Measurements from ENCODE around the gene MBL2.

The MBL2 gene

DNA sequence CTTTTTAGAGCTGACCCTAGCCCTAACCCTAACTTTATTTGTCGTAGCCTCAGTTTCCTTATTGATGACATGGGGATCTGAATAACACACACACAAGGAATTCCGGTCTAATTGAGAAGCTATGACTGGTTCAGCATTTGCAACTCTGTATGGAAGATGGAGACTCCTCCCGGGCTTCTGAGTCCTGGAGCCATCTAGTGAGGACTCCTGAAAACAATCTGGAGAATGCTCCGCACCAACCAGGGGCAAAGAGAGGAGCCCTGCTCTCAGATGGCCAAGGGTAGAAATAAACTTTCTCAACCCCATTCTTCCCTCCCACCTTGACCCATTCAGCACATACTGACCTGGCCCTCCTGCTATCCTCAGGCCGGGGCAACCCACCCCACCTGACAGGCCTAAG is 26.4 kb downstream of the MBL2 start:
- peak in 1 of 42 donors; percentile 23 for DNase-seq
- intact Hi-C loops (cut with DNase I), result no loop called here

DNA sequence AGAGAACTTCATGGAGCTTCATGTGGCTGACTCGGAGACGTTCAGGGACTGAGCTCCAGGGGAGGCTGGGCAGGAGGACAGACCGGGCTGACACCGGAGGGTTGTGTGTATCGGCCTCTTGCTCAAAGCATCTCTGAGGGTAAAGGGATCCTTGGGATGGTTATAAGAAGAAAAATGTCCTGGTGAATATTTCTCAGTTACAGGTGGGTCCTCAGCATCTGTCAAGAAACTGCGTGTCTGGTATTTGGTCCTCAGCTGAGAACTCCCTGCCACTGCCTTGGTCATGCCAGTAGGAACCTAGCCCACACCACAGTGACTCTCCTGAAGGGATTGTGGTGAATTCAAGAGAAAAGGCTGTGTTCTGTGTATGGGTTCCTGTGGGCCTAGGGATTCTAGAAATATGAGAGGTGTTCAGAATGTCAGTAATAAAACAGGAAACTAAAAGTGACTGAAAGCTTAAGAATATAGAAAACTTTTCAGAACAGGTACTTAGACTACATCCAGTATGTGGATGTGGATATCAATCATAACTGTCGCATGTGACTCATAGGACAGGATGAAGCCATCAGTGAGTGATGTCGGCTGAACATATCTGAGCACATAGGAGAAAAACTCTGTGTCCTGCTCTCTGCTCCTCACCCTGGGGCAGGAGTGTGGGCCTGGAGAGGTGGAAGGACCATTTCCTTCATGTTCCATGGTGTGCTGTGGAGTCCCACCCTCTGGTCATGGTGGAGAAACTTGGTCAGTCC is 28.4 kb downstream of the MBL2 start:
- DNase-seq, result peak in 1 of 42 donors; percentile 25
- intact Hi-C loops (cut with DNase I), result loop anchor here (5.0 kb wide), 1 partner anchor 33 kb away; no protein-coding TSS in a partner anchor

DNA sequence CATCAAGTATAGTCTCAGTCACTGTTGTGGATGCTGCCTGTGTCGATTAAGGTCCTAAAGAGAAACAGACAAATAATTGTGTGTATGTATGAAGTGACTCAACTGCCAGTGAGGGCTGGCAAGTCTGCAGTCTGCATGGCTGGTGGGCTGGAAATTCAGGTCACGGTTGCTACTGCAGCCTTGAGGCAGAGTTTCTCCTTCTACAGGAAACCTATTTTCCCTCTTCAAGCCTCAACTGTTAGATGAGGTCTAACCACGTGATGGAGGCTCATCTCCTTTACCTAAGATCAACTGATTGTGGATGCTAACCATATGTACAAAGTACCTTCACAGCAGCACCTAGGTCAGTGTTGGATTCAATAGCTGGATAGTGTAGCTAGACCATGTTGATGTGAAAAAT is 29.9 kb downstream of the MBL2 start:
- intact Hi-C loops (cut with DNase I), result loop anchor here (5.0 kb wide), 1 partner anchor 35 kb away; no protein-coding TSS in a partner anchor
- peak in 1 of 42 donors; percentile 8 for DNase-seq

DNA sequence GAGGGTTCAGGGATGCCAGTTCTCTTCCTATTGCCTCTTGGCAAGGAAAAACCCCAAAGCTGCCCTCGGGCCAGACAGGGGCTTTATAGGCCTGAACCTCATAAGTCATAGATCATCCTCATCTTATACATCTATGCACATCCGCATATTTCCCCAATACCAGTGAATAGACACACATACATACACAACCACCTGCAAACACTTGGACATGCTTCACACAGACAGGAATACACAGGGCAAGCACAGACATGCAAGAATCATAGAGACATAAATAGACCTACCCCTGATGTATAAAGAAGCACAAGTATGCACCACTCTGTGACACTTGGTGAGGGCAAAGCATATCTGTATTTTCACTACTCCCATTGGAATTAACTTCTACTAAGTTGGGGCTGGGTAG is 30.7 kb downstream of the MBL2 start:
- intact Hi-C loops (cut with DNase I), result loop anchor here (5.0 kb wide), 1 partner anchor 35 kb away; no protein-coding TSS in a partner anchor
- DNase-seq, result peak in 1 of 42 donors; percentile 25

DNA sequence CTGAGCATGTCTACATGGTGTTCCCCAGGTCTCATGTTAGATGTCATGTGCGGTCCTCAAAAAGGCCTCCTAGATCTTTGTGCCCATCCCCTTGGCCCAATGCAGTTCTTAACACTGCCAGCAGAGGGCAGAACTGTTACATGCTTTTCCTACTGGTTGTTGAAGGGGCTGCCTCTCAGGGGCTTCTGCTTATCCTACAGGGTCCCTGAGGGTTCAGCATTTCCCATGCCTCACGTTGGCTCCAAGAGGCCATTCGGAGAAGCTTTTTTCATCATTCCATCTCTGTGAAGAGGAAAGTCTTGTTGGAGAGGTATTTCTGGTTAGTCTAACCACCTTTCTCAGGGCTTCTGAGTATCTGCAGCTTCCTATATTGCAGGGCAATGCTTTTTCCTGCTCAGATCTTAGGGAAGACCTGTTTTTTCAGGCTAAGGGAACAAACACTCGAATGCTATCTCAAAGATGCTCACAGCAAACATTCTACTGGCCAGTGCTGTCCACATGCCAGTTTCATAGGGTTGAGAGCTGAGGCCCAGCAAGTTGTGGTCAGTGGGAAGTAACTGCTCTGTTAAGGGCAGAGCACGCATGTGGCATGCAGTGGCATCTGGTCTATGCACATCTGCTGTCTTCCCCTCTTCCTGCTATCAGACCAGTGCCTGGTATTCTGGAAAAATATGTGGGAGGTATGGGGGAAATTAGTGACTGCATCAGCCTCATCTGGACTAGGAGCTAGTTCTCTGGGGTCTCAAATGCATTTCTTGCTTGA is 31.5 kb downstream of the MBL2 start:
- intact Hi-C loops (cut with DNase I), result loop anchor here (5.0 kb wide), 1 partner anchor 36 kb away; no protein-coding TSS in a partner anchor
- DNase-seq, result peak in 40 of 42 donors; percentile 11 to 84 (median 62)

DNA sequence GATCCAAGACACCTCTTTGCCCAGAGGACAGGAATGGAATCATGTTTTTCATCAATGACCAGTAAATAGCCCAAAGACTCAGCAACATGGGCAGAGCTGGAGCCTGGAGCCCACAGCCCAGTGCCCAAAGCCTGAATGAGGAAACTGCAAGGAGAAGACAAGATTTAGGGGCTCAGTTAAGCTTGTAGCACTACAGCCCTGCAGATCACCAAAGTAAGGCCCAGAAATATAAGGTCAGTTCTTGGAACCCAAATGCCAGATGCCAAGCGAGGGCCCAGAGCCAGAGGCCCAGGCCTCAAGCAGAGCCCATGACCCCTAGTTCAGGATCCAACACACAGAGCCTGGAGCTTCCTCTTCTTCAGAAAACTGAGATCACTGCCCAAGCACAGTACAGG is 32.4 kb downstream of the MBL2 start:
- intact Hi-C loops (cut with DNase I), result loop anchor here (5.0 kb wide), 1 partner anchor 37 kb away; no protein-coding TSS in a partner anchor

DNA sequence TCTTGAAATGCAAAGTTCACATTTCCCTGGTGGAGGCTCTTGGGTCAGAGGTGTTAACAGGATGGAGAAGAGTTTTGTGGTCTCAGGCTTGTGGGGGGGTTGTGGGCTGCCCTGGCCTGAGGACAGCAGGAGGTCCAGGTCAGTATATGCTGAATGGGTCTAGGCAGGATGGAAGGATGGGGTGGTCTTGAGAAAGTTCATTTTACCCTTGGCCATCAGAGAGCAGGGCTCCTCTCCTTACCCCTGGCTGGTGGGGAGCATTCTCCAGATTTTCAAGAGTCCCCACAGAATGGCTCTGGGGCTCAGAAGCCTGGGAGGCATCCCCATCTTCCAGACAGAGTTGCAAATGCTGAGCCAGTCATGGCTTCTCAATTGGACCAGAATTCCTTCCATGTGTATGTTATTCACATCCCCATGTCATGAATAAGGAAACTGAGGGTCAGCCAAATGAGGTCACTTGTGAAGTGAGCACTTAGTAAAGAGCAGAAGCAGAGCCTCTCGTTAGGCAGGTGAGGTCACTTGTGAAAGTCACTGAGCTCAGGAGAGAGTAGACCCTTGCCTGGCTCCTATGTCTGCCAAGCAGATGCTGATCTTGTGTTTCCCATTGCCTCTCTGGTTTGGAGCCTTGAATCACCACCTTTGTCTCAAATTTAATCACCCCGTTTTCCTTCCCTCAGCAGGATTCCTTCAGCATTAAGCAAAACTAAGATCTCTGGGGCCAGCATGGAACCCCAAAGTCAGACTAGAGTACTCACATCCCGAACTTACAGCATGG is 33.0 kb downstream of the MBL2 start:
- no peak for DNase-seq
- intact Hi-C loops (cut with DNase I), result loop anchor here (5.0 kb wide), 1 partner anchor 38 kb away; no protein-coding TSS in a partner anchor

More for the DNA sequence above, 32.4 kb downstream of the MBL2 start:
- DNase-seq, result no peak

DNA sequence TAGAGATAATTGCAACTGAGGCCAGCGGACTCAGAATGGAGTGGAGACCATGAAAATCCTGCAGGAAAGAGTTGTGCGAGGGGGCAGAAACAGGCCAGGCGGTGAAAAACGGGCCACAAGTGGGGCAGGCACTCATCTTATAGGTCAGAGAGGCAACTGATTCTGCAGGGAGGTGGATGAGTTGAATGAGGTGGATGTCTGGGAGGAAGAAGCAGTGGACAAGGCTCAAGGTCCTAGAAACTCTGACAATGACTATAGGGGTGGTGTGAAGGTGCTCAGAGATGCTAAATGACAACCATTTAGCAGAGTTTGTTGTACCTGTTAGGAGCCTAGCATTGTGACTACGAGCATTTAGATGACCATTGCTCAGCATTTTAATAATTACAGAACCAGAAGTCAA is 33.6 kb downstream of the MBL2 start:
- intact Hi-C loops (cut with DNase I), result no loop called here
- no peak for DNase-seq

DNA sequence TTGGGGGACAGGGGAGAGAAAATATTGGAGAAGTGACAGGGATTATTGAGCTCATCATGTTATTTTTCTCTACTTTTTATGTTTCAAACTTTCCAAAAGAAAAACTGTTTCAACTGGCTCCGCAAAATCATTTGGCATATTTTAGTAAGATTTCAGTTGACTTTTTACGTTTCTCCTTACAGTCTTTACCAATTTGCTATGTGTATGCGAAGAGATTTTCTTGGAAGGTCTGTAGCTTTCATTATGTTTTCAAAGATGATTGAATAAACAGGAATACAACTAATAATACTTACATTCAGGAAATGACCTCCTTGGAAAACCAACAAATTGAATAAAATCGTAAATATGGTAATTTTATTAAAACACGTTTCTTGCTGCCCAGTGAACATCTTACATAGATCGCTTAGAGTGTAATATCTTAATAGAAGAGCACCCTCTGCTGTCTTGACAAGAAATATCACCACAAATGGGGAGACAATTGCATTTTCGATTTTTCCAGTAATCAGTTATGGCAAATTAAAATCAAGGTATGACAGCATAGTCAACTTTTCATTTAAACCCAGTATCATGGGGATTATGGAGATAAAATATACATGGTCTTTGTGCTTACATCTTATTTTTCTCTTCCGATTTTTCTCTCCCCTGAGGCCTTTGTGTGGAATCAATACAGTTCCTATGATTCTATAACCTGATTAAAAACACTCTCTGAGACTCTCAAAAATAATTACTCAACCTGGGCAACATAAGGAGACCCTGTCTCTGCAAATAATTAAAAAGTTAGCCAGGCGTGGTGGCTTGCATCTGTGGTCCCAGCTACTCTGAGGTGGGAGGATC is 43.1 kb downstream of the MBL2 start:
- DNase-seq, result peak in 1 of 42 donors; percentile 30
- intact Hi-C loops (cut with DNase I), result loop anchor here (5.0 kb wide), 1 partner anchor 87 kb away; no protein-coding TSS in a partner anchor

DNA sequence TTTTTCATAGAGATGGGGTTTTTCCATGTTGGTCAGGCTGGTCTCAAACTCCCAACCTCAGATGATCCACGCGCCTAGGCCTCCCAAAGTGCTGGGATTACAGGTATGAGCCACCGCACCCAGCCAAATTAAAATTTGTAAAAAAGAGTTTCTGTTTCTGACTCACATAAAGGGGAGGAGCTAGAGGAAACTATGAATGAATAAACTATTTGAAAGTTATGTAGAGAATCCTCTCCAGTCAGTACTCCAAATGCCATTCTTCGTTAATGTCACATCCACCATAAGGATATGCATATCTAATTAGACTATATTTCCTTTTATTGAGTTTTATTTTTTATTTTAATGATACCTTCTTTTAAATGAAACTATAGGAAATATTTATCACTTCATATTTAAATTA is 52.6 kb downstream of the MBL2 start:
- intact Hi-C loops (cut with DNase I), result no loop called here
- no peak for DNase-seq
